Esophagus muscularis mucosa (tissue), 4 donors: ENCODE results near the gene TPK1. TPM values are rescaled to one million over a fixed set of nuclear protein-coding genes. Genes with fewer than 3 reads are reported as not detected.

Experiments
- DNase-seq: peaks from one replicate; pipeline ENCODE4 v3.0.0-alpha.2; 2017; ENCODE audit errors: extremely low spot score
- H3K27ac ChIP-seq, 4 donors: fragments of 200-600 bp; sonication (generic); replicated peaks in 1 of 4; 1 replicate in 3 of 4; 2 replicates in 1 of 4; pipeline ENCODE4 v1.5.1; 2016 to 2019; ENCODE audit warnings: mild to moderate bottlenecking in 1 of 4
- H3K27me3 ChIP-seq, 4 donors: fragments of 200-600 bp; sonication (generic); one replicate each; pipeline versions ENCODE4 v1.5.1 to v1.6.0; 2016 to 2019
- H3K36me3 ChIP-seq, 4 donors: fragments of 200-600 bp; sonication (generic); one replicate each; pipeline ENCODE4 v1.5.1; 2016 to 2019
- H3K4me1 ChIP-seq, 4 donors: fragments of 200-600 bp; sonication (generic); one replicate each; pipeline ENCODE4 v1.5.1; 2016 to 2019
- H3K4me3 ChIP-seq, 4 donors: fragments of 200-600 bp; sonication (generic); 1 replicate in 2 of 4; 2 replicates in 2 of 4; pipeline ENCODE4 v1.5.1; 2016 to 2019; ENCODE audit warnings: mild to moderate bottlenecking in 4 of 4, moderate library complexity in 1 of 4
- H3K9me3 ChIP-seq, 4 donors: fragments of 200-600 bp; sonication (generic); 1 replicate in 3 of 4; 2 replicates in 1 of 4; pipeline ENCODE4 v1.5.1; 2016 to 2019
- EP300 ChIP-seq: sonication (generic); formaldehyde crosslinking; IDR thresholded peaks from one replicate; pipeline ENCODE4 v1.6.1; 2017; ENCODE audit warnings: antibody characterized with exemption
- POLR2A ChIP-seq: fragments of 450-650 bp; IDR thresholded peaks from one replicate; pipeline ENCODE4 v1.6.1; 2017; ENCODE audit warnings: antibody characterized with exemption, moderate library complexity, mild to moderate bottlenecking, low read depth
- POLR2AphosphoS5 ChIP-seq, 2 donors: sonication (generic); formaldehyde crosslinking; IDR thresholded peaks; one replicate each; pipeline ENCODE4 v1.6.1; 2017; ENCODE audit warnings: antibody characterized with exemption in 2 of 2
- WGBS: methylation state at CpG from one replicate; pipeline ENCODE4 v1.1.5; 2018; 5-methylcytosine and 5-hydroxymethylcytosine counted together
- intact Hi-C: fragments of 100-400 bp; cut with DNase I; formaldehyde crosslinking; loops from one replicate; pipeline ENCODE4 v1.15.1; 2023
- total RNA-seq, 4 donors: library from RNA; depleted of rRNA; stranded (reverse); fragments of >200 nt; gene quantifications; one replicate each; pipeline versions ENCODE4 v1.1.0 to v1.2.1, GENCODE V29; 2016
- TF ChIP-seq, protein P1 (sequence below), 3 experiments: fragments of 200-600 bp in 2 of 3; fragments of 450-650 bp in 1 of 3; sonication (generic) in 2 of 3; IDR thresholded peaks; one replicate each; pipeline ENCODE4 v1.5.1; 2017 to 2019; ENCODE audit warnings: antibody characterized with exemption in 3 of 3, mild to moderate bottlenecking in 2 of 3, moderate library complexity in 1 of 3

TPK1 gene
- total RNA-seq, 4 donors from 2014 or later: 2.7 to 4.3 (median 3.4) TPM

DNA sequence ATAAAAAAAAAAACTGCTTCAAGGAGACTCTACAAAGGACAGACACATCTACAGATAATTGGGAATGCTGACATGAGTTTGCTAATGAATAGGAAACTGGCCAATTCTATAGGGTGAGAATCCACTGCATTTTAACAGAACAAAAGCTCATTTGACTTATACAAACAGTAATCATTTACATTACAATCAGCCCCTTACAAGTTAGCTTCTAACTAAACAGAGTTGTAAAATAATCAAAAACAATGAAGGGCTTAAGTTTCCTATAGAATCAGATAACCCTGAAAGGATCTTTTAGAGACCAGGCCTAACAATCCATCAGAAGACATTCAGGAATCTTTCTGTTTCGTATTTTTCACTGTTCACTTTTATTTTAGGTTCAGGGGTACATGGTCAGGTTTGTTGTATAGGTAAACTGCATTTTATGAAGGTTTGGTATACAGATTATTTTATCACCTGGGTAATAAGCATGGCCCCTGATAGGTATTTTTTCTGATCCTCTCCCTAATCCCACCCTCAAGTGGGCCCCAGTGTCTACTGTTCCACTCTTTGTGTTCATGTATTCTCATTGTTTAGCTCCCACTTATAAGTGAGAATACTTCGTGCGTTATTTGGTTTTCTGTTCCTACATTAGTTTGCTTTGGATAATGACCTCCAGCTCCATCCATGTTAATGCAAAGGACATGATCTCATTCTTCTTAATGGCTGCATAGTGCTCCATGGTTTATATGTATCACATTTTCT lies 301.0 kb downstream of the TPK1 start:
- 88% methylated on average over 3 of the region's 3 CpGs for WGBS
- H3K4me3 ChIP-seq: no peak overlapping the region
- no peaks in the 10 kb centered on the region for H3K36me3 ChIP-seq
- no peaks in the 10 kb centered on the region for H3K27me3 ChIP-seq
- intact Hi-C loops: no loop called here
- TF ChIP-seq, protein P1, sequence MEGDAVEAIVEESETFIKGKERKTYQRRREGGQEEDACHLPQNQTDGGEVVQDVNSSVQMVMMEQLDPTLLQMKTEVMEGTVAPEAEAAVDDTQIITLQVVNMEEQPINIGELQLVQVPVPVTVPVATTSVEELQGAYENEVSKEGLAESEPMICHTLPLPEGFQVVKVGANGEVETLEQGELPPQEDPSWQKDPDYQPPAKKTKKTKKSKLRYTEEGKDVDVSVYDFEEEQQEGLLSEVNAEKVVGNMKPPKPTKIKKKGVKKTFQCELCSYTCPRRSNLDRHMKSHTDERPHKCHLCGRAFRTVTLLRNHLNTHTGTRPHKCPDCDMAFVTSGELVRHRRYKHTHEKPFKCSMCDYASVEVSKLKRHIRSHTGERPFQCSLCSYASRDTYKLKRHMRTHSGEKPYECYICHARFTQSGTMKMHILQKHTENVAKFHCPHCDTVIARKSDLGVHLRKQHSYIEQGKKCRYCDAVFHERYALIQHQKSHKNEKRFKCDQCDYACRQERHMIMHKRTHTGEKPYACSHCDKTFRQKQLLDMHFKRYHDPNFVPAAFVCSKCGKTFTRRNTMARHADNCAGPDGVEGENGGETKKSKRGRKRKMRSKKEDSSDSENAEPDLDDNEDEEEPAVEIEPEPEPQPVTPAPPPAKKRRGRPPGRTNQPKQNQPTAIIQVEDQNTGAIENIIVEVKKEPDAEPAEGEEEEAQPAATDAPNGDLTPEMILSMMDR (IDR thresholded peaks at IDR 0.05): no peak
- TF ChIP-seq EP300 (no peak), POLR2AphosphoS5 (IDR thresholded peaks at IDR 0.05) (no peak), POLR2A (no peak)
- no peak for DNase-seq
- H3K9me3 ChIP-seq: no peaks in the 10 kb centered on the region
- H3K4me1 ChIP-seq: no peaks in the 10 kb centered on the region
- no peak overlapping the region for H3K27ac ChIP-seq

DNA sequence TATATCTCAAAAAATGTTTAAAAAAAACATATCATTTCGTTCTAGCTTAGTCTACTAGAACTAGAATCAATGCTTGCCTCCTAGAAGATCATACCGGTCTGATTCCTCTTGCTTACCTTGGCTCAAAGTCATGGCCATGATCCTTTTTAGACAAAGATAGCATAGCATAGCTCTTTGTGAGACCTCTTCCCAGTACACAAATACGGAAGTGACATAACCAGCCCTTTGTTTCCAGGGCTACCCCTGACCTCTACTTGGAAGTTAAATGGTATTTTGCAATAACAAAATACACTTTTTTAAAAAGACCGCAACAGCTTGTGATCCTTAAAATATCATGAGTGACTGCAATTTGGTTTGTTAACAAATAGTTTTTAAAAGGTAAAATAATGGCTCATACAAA lies 301.7 kb downstream of the TPK1 start:
- no peak overlapping the region for H3K27ac ChIP-seq
- WGBS: 81% methylated on average over 4 of the region's 4 CpGs
- H3K36me3 ChIP-seq: no peaks in the 10 kb centered on the region
- DNase-seq: no peak
- TF ChIP-seq EP300: no peak
- TF ChIP-seq POLR2A: no peak
- no peak for TF ChIP-seq POLR2AphosphoS5 (IDR thresholded peaks at IDR 0.05)
- TF ChIP-seq, protein P1 (IDR thresholded peaks at IDR 0.05): no peak
- no peak overlapping the region for H3K4me3 ChIP-seq
- H3K27me3 ChIP-seq: no peaks in the 10 kb centered on the region
- intact Hi-C loops: no loop called here
- H3K4me1 ChIP-seq: no peaks in the 10 kb centered on the region
- no peaks in the 10 kb centered on the region for H3K9me3 ChIP-seq

DNA sequence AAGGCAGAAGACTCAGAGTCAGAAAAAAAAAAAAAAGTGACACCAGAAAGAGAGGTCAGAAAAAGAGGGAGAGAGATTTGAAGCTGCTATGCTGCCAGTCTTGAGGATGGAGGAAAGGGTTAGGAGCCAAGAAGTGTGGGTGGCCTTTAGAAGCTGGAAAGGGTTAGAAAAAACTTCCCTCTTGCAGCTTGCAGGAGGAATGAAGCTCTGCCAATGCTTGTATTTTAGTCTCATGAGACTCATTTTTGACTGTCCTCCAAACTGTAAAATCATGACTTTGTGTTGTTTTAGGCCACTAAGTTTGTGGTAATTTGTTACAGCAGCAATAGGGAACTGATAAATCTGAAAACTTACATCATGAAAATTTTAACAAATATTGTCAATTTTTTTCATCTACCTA lies 304.7 kb downstream of the TPK1 start:
- H3K9me3 ChIP-seq: no peaks in the 10 kb centered on the region
- H3K4me3 ChIP-seq: no peak overlapping the region
- no peak for DNase-seq
- H3K27ac ChIP-seq: no peak overlapping the region
- no peaks in the 10 kb centered on the region for H3K4me1 ChIP-seq
- no peak for TF ChIP-seq EP300
- TF ChIP-seq POLR2AphosphoS5 (IDR thresholded peaks at IDR 0.05): no peak
- no peak for TF ChIP-seq POLR2A
- TF ChIP-seq, protein P1 (IDR thresholded peaks at IDR 0.05): no peak
- intact Hi-C loops: no loop called here
- H3K36me3 ChIP-seq: no peaks in the 10 kb centered on the region
- no peaks in the 10 kb centered on the region for H3K27me3 ChIP-seq

DNA sequence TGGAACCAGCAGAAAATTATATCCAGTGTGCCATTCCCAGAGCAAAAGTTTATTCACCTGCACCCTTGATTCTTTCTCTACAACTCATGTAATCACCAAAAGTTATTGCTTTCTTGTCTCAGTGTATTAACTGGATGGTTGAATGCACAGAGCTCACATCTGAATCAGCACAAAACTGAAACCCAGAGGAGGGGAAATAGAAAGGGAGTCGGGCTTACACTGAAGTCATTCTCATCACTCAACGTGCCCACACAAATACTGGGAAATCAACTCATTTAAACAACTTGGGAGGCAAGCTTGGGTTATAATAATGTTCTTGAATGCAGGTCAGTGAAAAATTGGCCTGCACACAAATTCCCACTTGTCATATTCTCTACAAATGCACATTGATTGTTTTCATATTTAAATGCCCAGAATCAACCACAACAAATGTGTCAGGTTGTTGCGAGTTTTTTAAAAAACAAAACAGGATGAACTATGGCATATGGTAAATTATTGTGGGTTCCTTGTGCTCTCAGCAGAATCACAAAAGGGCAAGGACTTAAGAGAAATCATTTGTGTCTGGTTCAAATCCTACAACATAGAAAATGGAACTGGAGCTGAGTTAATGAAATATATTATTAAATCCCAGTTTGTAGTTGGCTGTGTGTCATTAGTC lies 306.5 kb downstream of the TPK1 start:
- WGBS: 58% methylated on average over 3 of the region's 3 CpGs
- Histone ChIP-seq H3K27ac (no peak overlapping the region), H3K4me1 (no peaks in the 10 kb centered on the region), H3K4me3 (no peak overlapping the region), H3K36me3 (no peaks in the 10 kb centered on the region), H3K9me3 (no peaks in the 10 kb centered on the region), H3K27me3 (no peaks in the 10 kb centered on the region)
- intact Hi-C loops: no loop called here
- no peak for DNase-seq
- TF ChIP-seq EP300 (no peak), POLR2AphosphoS5 (IDR thresholded peaks at IDR 0.05) (no peak), POLR2A (no peak)
- TF ChIP-seq, protein P1 (IDR thresholded peaks at IDR 0.05): no peak
